ELR (cell line): ENCODE results near the gene ANK3.

ENCODE experiments used
- DNase-seq: peaks from one replicate; pipeline ENCODE4 v3.0.0-alpha.2; 2015; ENCODE audit warnings: low read depth

ANK3 gene

GRCh38 chr10:60413306-60414012 lies 23.8 kb upstream of the ANK3 start:
- DNase-seq = no peak

- DNase-seq = no peak
These were observed 21.3 kb upstream of the ANK3 start for GRCh38 chr10:60410970-60411369.

GRCh38 chr10:60409202-60409601 lies 19.5 kb upstream of the ANK3 start:
- DNase-seq = no peak

- DNase-seq = no peak
These were observed 16.5 kb upstream of the ANK3 start for GRCh38 chr10:60406182-60406581.

- no peak for DNase-seq
These were observed 15.5 kb upstream of the ANK3 start for GRCh38 chr10:60405172-60405571.

- no peak for DNase-seq
These were observed 13.6 kb upstream of the ANK3 start for GRCh38 chr10:60403168-60403873.

GRCh38 chr10:60400366-60400765 lies 10.7 kb upstream of the ANK3 start:
- DNase-seq = no peak

GRCh38 chr10:60399328-60399727 lies 9.7 kb upstream of the ANK3 start:
- no peak for DNase-seq

- peak; percentile 64 for DNase-seq
These were observed 8.1 kb upstream of the ANK3 start for GRCh38 chr10:60397792-60398191.

- DNase-seq = no peak
These were observed 7.1 kb upstream of the ANK3 start for GRCh38 chr10:60396766-60397165.

GRCh38 chr10:60395711-60396110 lies 6.0 kb upstream of the ANK3 start:
- DNase-seq = no peak

GRCh38 chr10:60394446-60394845 lies 4.8 kb upstream of the ANK3 start:
- no peak for DNase-seq

GRCh38 chr10:60390224-60390626 lies 550 bp upstream of the ANK3 start:
- DNase-seq = peak; percentile 52

GRCh38 chr10:60388709-60389301 lies 870 bp downstream of the ANK3 start:
- no peak for DNase-seq

- DNase-seq = no peak
These were observed 1.5 kb downstream of the ANK3 start for GRCh38 chr10:60388116-60388625.

GRCh38 chr10:60387531-60387930 lies 2.1 kb downstream of the ANK3 start:
- no peak for DNase-seq

- no peak for DNase-seq
These were observed 4.3 kb downstream of the ANK3 start for GRCh38 chr10:60385399-60385738.

- DNase-seq = peak; percentile 98
These were observed 4.8 kb downstream of the ANK3 start for GRCh38 chr10:60384708-60385398.

GRCh38 chr10:60384011-60384410 lies 5.7 kb downstream of the ANK3 start:
- DNase-seq = peak; percentile 22

- DNase-seq = peak; percentile 82
These were observed 6.6 kb downstream of the ANK3 start for GRCh38 chr10:60382946-60383681.

- no peak for DNase-seq
These were observed 8.9 kb downstream of the ANK3 start for GRCh38 chr10:60380781-60381180.

GRCh38 chr10:60377955-60378354 lies 11.7 kb downstream of the ANK3 start:
- DNase-seq = peak; percentile 72
